22Rv1 (cell line): ENCODE measurements around the gene JARID2.

Experiments
- ZFX ChIP-seq: fragments of 450-650 bp; IDR thresholded peaks from 2 replicates; pipeline ENCODE4 v1.6.1; 2017; ENCODE audit warnings: antibody characterized with exemption, borderline replicate concordance
- TF ChIP-seq, protein P1 (sequence below): fragments of 450-650 bp; IDR thresholded peaks from 2 replicates; pipeline ENCODE4 v1.5.1; 2017; ENCODE audit warnings: mild to moderate bottlenecking

DNA sequence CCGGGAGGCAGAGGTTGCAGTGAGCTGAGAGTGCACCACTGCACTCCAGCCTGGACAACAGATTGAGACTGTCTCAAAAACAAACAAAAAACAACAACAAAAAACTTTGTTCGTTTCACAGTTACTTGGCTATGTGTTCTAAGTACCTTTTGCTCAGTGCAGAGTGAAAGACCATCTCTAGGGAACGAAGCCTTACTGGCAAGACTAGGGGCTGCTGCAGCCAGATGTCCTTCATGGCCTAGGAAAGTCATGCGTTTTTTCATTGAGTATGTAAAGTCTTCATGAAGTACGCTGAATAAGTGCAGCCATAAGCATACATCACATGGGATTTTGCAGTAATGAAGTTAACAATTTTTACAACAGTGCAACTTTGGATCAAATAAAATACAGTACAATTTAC is 111.1 kb downstream of the JARID2 start:
- TF ChIP-seq, protein P1, sequence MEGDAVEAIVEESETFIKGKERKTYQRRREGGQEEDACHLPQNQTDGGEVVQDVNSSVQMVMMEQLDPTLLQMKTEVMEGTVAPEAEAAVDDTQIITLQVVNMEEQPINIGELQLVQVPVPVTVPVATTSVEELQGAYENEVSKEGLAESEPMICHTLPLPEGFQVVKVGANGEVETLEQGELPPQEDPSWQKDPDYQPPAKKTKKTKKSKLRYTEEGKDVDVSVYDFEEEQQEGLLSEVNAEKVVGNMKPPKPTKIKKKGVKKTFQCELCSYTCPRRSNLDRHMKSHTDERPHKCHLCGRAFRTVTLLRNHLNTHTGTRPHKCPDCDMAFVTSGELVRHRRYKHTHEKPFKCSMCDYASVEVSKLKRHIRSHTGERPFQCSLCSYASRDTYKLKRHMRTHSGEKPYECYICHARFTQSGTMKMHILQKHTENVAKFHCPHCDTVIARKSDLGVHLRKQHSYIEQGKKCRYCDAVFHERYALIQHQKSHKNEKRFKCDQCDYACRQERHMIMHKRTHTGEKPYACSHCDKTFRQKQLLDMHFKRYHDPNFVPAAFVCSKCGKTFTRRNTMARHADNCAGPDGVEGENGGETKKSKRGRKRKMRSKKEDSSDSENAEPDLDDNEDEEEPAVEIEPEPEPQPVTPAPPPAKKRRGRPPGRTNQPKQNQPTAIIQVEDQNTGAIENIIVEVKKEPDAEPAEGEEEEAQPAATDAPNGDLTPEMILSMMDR: no peak
- TF ChIP-seq ZFX: no peak
